CD4-positive, CD25-positive, alpha-beta regulatory T cell (primary cell): ENCODE results near the gene ARHGAP40. TPM values are rescaled to one million over a fixed set of nuclear protein-coding genes. Genes with fewer than 3 reads are reported as not detected.

ENCODE experiments used
- ATAC-seq, 2 donors: fragments of 150-1000 bp; cut with Tn5 transposase; one replicate each; pipeline ENCODE4 v1.10.0; 2021; ENCODE audit warnings: low read depth in 2 of 2, moderate number of reproducible peaks in 2 of 2, moderate library complexity in 1 of 2
- DNase-seq, 3 donors: peaks; one replicate each; pipeline versions ENCODE4 v3.0.0 to v3.0.0-alpha.2; 2012 to 2022; ENCODE audit warnings: mixed read lengths in 1 of 3
- H3K27ac ChIP-seq: one replicate; pipeline ENCODE4 v1.7.0; 2013; ENCODE audit warnings: mild to moderate bottlenecking, low read length; ENCODE audit not compliant: insufficient read depth, poor library complexity, severe bottlenecking
- H3K27me3 ChIP-seq: one replicate; pipeline ENCODE4 v1.7.0; 2013; ENCODE audit warnings: low read length; ENCODE audit not compliant: control insufficient read depth, insufficient read depth
- H3K36me3 ChIP-seq: one replicate; pipeline ENCODE4 v1.7.0; 2013; ENCODE audit warnings: mild to moderate bottlenecking, low read length, moderate library complexity; ENCODE audit not compliant: control insufficient read depth, insufficient read depth
- H3K4me1 ChIP-seq: 2 replicates; pipeline ENCODE4 v1.7.0; 2013; ENCODE audit warnings: mild to moderate bottlenecking, low read length; ENCODE audit not compliant: insufficient read depth, control insufficient read depth, poor library complexity, severe bottlenecking
- H3K4me3 ChIP-seq: one replicate; pipeline ENCODE4 v1.7.0; 2013; ENCODE audit warnings: low read depth, mild to moderate bottlenecking, low read length, moderate library complexity
- H3K9me3 ChIP-seq, 2 experiments: 1 replicate in 1 of 2; 2 replicates in 1 of 2; pipeline ENCODE4 v1.7.0; 2013; ENCODE audit warnings: low read length in 2 of 2, mild to moderate bottlenecking in 1 of 2, moderate library complexity in 1 of 2; ENCODE audit not compliant: control insufficient read depth in 2 of 2
- H3K27ac Mint-ChIP-seq, 3 donors: one replicate each; pipeline ENCODE4 v1.8.0; 2020 to 2022; ENCODE audit warnings: mild to moderate bottlenecking in 3 of 3, mixed read lengths in 3 of 3, moderate library complexity in 2 of 3
- H3K27me3 Mint-ChIP-seq: one replicate; pipeline ENCODE4 v1.8.0; 2022; ENCODE audit warnings: mild to moderate bottlenecking, mixed read lengths
- H3K36me3 Mint-ChIP-seq: one replicate; pipeline ENCODE4 v1.8.0; 2020; ENCODE audit warnings: mixed read lengths
- H3K4me1 Mint-ChIP-seq, 4 donors: one replicate each; pipeline ENCODE4 v1.8.0; 2020 to 2022; ENCODE audit warnings: mixed read lengths in 4 of 4, mild to moderate bottlenecking in 1 of 4
- H3K4me3 Mint-ChIP-seq, 4 donors: one replicate each; pipeline ENCODE4 v1.8.0; 2020 to 2022; ENCODE audit warnings: mild to moderate bottlenecking in 4 of 4, mixed read lengths in 4 of 4, moderate library complexity in 3 of 4
- H3K9me3 Mint-ChIP-seq, 7 donors: one replicate each; pipeline ENCODE4 v1.8.0; 2020 to 2022; ENCODE audit warnings: mixed read lengths in 7 of 7, mild to moderate bottlenecking in 3 of 7, moderate library complexity in 2 of 7
- polyA plus RNA-seq, 4 donors: library from polyadenylated mRNA; unstranded; fragments of 300-500 nt; fragmentation: Illumina TruSeq; gene quantifications; one replicate each; pipeline ENCODE4 v1.2.3, GENCODE V29; 2021
- total RNA-seq: library from RNA; stranded (reverse); gene quantifications from one replicate; pipeline ENCODE4 v1.2.3, GENCODE V29; 2022

ARHGAP40 gene
- total and polyA plus RNA-seq, 5 donors from 2014 or later = not detected

DNA sequence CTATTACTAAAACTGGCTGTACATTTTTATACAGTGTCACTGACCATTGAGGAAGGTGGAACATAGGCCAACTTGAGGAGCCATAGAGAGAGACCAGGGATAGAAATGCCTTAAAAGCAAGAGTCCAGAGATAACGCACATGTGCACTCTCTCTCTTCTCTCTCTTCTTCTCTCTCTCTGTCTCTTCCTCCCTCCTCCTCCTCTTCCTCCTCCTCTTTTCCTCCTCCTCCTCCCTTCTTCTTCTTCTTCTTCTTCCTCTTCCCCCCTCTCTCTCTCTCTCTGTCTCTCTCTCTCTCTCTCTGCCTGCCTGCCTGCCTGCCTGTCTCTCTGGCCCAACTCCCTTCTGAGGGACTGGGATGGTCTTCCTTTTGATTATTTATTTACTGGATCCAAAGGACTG, 36.9 kb upstream of the ARHGAP40 start:
- Mint-ChIP-seq H3K9me3 (no peaks in the 10 kb centered on the region), H3K36me3 (peaks cover 55% of the 10 kb centered on the region), H3K27me3 (no peaks in the 10 kb centered on the region), H3K4me3 (no peak overlapping the region), H3K4me1 (peaks cover 0 to 4% (median 2%) of the 10 kb centered on the region in 4 donors), H3K27ac (peak overlapping the region in 1 of 3 donors; percentile 1)
- Histone ChIP-seq H3K9me3 (no peaks in the 10 kb centered on the region), H3K4me3 (no peak overlapping the region), H3K36me3 (peaks cover 86% of the 10 kb centered on the region), H3K4me1 (no peaks in the 10 kb centered on the region), H3K27me3 (no peaks in the 10 kb centered on the region), H3K27ac (no peak overlapping the region)
- ATAC-seq (no peak), DNase-seq (no peak)

DNA sequence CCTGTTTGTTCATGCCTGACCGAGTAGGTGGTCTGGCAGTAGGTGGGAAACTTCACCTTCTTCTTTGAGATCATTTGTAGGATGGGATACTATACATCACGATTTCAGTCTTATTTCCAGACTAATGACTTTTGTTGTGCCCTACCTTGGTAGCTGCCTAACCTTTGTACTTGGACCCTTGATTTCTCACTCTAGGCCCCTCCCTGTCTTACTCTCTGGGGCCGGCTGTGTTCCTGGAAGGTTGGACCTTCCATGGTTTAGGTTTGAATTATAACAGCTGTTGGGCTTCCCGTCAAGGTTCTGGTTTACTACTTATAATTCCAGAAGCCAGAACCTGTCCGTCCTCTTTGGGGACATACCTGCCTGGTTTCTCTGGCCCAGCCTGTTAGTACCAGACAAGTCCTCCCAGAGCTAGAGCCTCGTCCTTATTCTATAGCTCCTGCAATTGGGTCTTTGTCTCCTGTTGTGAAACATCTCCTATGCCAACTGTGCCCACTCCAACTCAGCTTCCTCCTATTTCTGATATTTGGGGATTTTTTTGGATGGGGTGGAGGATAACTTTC, 35.5 kb upstream of the ARHGAP40 start:
- H3K27ac Mint-ChIP-seq = peak overlapping the region in 1 of 3 donors; percentile 43
- ATAC-seq = no peak
- Histone ChIP-seq H3K4me3 (no peak overlapping the region), H3K9me3 (no peaks in the 10 kb centered on the region), H3K36me3 (peaks cover 91% of the 10 kb centered on the region), H3K27ac (no peak overlapping the region), H3K27me3 (no peaks in the 10 kb centered on the region), H3K4me1 (no peaks in the 10 kb centered on the region)
- H3K4me3 Mint-ChIP-seq = no peak overlapping the region
- no peaks in the 10 kb centered on the region for H3K9me3 Mint-ChIP-seq
- no peaks in the 10 kb centered on the region for H3K27me3 Mint-ChIP-seq
- peaks cover 52% of the 10 kb centered on the region for H3K36me3 Mint-ChIP-seq
- peaks cover 0 to 4% (median 2%) of the 10 kb centered on the region in 4 donors for H3K4me1 Mint-ChIP-seq
- no peak for DNase-seq

DNA sequence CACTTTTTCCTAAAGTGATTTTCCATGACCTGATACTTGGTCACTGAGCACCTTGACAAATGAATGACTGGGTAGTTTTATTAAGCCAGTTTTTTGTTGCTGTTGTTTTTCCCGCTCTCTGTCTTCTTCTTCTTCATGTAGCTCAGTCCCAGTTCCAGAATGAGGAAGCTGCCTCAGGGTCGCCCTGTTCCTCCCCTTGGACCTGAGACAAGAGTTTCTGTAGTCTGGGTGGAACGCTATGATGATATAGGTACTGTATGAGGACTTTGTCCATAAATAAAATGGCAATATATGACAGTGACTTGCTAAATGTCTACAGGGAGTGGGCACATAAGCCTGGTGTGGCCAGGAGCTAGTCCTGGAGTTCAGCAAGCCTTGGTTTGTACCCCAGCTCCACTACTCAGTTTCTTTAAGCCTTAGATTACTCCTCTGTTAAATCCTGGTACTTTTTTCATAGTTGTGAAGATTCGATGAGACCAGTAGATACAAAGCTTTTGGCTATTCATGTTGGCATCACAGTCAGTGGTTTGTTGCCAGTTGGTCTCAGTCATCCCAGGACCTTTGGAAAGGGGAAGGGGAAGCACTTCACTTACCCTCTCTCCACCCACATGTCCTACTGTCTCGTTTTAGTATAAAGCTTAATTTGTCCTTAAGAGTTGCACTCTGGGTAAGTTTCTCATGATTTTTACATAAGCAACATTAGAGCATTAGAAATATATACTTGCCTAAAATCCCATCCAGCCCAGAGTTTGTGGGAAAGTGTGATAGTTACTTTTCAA, 31.7 kb upstream of the ARHGAP40 start:
- H3K4me3 Mint-ChIP-seq = no peak overlapping the region
- Histone ChIP-seq H3K4me3 (no peak overlapping the region), H3K36me3 (peaks cover 90% of the 10 kb centered on the region), H3K4me1 (no peaks in the 10 kb centered on the region), H3K27me3 (no peaks in the 10 kb centered on the region), H3K27ac (no peak overlapping the region), H3K9me3 (no peaks in the 10 kb centered on the region)
- DNase-seq (no peak), ATAC-seq (no peak)
- peak overlapping the region in 2 of 3 donors; percentile 48 to 79 for H3K27ac Mint-ChIP-seq
- H3K4me1 Mint-ChIP-seq = peaks cover 0 to 4% (median 0%) of the 10 kb centered on the region in 4 donors
- H3K36me3 Mint-ChIP-seq = peaks cover 42% of the 10 kb centered on the region
- no peaks in the 10 kb centered on the region for H3K27me3 Mint-ChIP-seq
- no peaks in the 10 kb centered on the region for H3K9me3 Mint-ChIP-seq

DNA sequence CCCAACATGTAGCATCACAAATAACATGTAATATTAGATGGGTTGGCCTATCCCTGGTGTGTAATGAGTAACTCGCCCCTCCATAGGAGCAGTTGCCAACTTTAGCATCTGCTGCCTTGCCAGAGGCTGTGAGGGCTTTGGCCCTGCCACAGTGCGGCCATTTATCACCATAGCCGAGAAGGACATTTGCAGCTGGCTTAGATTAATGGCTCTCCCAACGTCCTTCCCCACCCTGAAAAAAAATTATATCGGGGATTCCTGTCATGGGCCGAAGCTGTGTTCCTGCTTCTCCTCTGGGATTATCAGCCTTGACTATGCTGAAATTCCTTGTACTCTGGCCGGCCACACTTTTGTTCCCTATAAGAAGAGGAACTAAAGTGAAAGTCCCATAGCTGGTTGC, 28.2 kb upstream of the ARHGAP40 start:
- Histone ChIP-seq H3K4me3 (no peak overlapping the region), H3K4me1 (no peaks in the 10 kb centered on the region), H3K27ac (no peak overlapping the region), H3K36me3 (peaks cover 76% of the 10 kb centered on the region), H3K9me3 (no peaks in the 10 kb centered on the region), H3K27me3 (no peaks in the 10 kb centered on the region)
- ATAC-seq (no peak), DNase-seq (no peak)
- Mint-ChIP-seq H3K4me1 (peaks cover 0 to 4% (median 1%) of the 10 kb centered on the region in 4 donors), H3K27ac (no peak overlapping the region), H3K9me3 (no peaks in the 10 kb centered on the region), H3K4me3 (no peak overlapping the region), H3K36me3 (peaks cover 43% of the 10 kb centered on the region), H3K27me3 (no peaks in the 10 kb centered on the region)

DNA sequence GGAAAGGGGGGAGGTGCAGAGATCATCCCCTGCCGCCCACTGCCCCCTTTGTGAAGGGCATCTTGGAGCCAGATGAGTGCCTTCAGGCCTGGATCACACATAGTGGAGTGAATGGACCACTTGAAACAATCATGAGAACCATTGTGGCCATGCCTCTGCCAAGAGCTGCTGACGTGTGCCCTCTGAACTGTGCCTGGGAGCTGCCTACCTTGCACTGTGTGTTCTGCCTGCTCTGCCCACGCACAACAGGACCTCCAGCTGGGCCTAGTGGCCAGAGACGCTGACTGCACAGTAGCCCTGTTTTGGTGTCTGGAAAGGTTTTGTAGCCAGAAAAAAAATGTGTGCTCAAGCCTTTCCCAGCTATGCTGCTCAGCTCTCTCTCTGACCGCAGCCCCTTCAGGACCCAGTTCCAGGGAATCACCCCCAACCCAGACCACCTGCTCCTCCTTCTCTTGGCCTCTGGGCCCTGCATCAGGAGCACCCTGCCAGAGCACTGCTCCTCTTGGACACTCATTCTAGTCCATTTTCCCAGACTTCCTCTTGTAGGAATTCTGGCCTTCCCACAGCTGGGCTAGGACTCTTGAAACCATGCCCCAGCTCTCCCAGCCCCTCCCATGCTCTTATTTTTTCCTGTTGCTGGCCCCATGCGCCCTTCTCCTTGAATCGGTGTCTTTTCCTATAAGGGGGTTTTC, 22.2 kb upstream of the ARHGAP40 start:
- H3K9me3 Mint-ChIP-seq = no peaks in the 10 kb centered on the region
- H3K27me3 ChIP-seq = no peaks in the 10 kb centered on the region
- no peak overlapping the region for H3K4me3 Mint-ChIP-seq
- peaks cover 0 to 2% (median 0%) of the 10 kb centered on the region in 4 donors for H3K4me1 Mint-ChIP-seq
- DNase-seq (no peak), ATAC-seq (peak in 1 of 2 donors; percentile 20)
- H3K4me1 ChIP-seq = no peaks in the 10 kb centered on the region
- peaks cover 25% of the 10 kb centered on the region for H3K36me3 ChIP-seq
- H3K27me3 Mint-ChIP-seq = no peaks in the 10 kb centered on the region
- no peaks in the 10 kb centered on the region for H3K9me3 ChIP-seq
- no peak overlapping the region for H3K27ac ChIP-seq
- peaks cover 20% of the 10 kb centered on the region for H3K36me3 Mint-ChIP-seq
- H3K27ac Mint-ChIP-seq = peak overlapping the region; percentile 31 to 79 (median 58)
- H3K4me3 ChIP-seq = no peak overlapping the region

DNA sequence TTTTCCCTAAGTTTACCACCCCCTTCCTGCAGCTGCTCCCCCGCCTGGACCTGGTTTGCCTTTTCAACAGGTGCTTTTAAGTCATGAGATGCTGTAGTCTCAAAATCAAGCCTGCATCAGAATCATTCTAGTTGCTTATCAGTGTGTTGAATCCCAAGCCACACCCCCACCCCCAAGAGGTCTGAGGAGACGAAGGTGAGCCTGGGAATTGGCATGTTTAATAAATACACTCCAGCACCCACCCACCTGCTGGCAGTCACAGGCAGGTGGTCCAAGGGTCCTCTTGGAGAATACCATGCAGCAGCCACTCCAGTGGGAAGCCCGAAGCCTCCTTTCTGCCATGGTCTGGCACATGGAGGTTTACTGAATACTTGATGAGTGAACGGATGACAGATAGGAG, 21.7 kb upstream of the ARHGAP40 start:
- Mint-ChIP-seq H3K27ac (peak overlapping the region in 2 of 3 donors; percentile 29 to 58), H3K27me3 (no peaks in the 10 kb centered on the region), H3K4me3 (no peak overlapping the region), H3K9me3 (no peaks in the 10 kb centered on the region), H3K36me3 (peaks cover 14% of the 10 kb centered on the region), H3K4me1 (peaks cover 0 to 2% (median 0%) of the 10 kb centered on the region in 4 donors)
- no peaks in the 10 kb centered on the region for H3K4me1 ChIP-seq
- DNase-seq (no peak), ATAC-seq (no peak)
- H3K27me3 ChIP-seq = no peaks in the 10 kb centered on the region
- H3K36me3 ChIP-seq = peaks cover 19% of the 10 kb centered on the region
- no peak overlapping the region for H3K4me3 ChIP-seq
- H3K9me3 ChIP-seq = no peaks in the 10 kb centered on the region
- H3K27ac ChIP-seq = no peak overlapping the region

DNA sequence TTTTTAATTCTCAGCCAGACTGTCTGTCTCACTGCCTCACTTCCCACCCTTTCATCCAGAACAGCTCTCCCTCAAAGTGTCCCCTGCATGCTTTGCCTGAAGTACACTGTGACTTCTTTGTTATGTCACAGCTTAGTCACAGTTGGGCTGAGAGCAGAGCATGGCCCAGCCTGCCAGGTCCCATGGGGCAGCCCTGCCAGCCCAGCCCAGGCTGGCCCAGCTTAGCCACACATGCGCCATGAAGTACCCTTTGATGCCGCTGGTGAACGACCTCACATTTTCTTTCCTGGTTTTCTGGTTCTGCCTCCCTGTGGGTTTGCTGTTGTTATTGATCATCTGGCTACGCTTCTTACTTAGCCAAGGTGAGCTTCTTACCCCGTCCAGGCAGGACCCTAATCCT, 20.6 kb upstream of the ARHGAP40 start, which contains the start of gene ADIG:
Gene ADIG (plus strand): TSS at position 185 of the 400 bp plus-strand sequence. CDS start 54 bp downstream, at position 239.
- ATAC-seq (no peak), DNase-seq (no peak)
- Mint-ChIP-seq H3K27me3 (no peaks in the 10 kb centered on the region), H3K36me3 (peaks cover 8% of the 10 kb centered on the region), H3K4me1 (peaks cover 0 to 2% (median 0%) of the 10 kb centered on the region in 4 donors), H3K27ac (peak within 1 kb of the TSS in 2 of 3 donors; percentile 29 to 58), H3K4me3 (no peak within 1 kb of the TSS), H3K9me3 (peaks cover 0 to 1% (median 0%) of the 10 kb centered on the region in 7 donors)
- no peaks in the 10 kb centered on the region for H3K27me3 ChIP-seq
- H3K4me3 ChIP-seq = no peak within 1 kb of the TSS
- H3K36me3 ChIP-seq = peaks cover 9% of the 10 kb centered on the region
- H3K9me3 ChIP-seq = no peaks in the 10 kb centered on the region
- H3K4me1 ChIP-seq = no peaks in the 10 kb centered on the region
- no peak within 1 kb of the TSS for H3K27ac ChIP-seq
